Smooth muscle cell (in vitro differentiated cells): ENCODE measurements around the gene PRMT1. TPM values are rescaled to one million over a fixed set of nuclear protein-coding genes. Genes with fewer than 3 reads are reported as not detected.

Source experiments
- DNase-seq: peaks from one replicate; lab custom pipeline; 2025; ENCODE audit not compliant: unreplicated experiment; lab: John Stamatoyannopoulos, UW
- H2AFZ ChIP-seq: fragments of 200-600 bp; sonication (generic); 2 replicates; pipeline ENCODE4 v1.6.0; 2016; ENCODE audit warnings: antibody characterized with exemption, low read depth, mild to moderate bottlenecking
- H3F3A ChIP-seq: fragments of 200-600 bp; sonication (generic); 2 replicates; pipeline ENCODE4 v1.6.0; 2017; ENCODE audit warnings: antibody characterized with exemption, low read depth
- H3K27ac ChIP-seq: fragments of 200-600 bp; sonication (generic); 2 replicates; pipeline ENCODE4 v1.5.1; 2016; ENCODE audit warnings: low read depth, mild to moderate bottlenecking
- H3K27me3 ChIP-seq: fragments of 200-600 bp; sonication (generic); 2 replicates; pipeline ENCODE4 v1.6.1; 2016; ENCODE audit warnings: low read depth, mild to moderate bottlenecking
- H3K36me3 ChIP-seq: fragments of 200-600 bp; sonication (generic); 2 replicates; pipeline ENCODE4 v1.5.1; 2016; ENCODE audit warnings: low read depth
- H3K4me1 ChIP-seq: fragments of 200-600 bp; sonication (generic); 2 replicates; pipeline ENCODE4 v1.5.1; 2016; ENCODE audit warnings: low read depth
- H3K4me2 ChIP-seq: fragments of 200-600 bp; sonication (generic); 2 replicates; pipeline ENCODE4 v1.6.0; 2016; ENCODE audit warnings: mild to moderate bottlenecking
- H3K4me3 ChIP-seq: fragments of 200-600 bp; sonication (generic); 2 replicates; pipeline ENCODE4 v1.5.1; 2016; ENCODE audit warnings: mild to moderate bottlenecking
- H3K79me2 ChIP-seq: fragments of 200-600 bp; sonication (generic); 2 replicates; pipeline ENCODE4 v1.6.0; 2016; ENCODE audit warnings: low read depth, mild to moderate bottlenecking
- H3K9ac ChIP-seq: fragments of 200-600 bp; sonication (generic); 2 replicates; pipeline ENCODE4 v1.6.0; 2016; ENCODE audit warnings: low read depth
- H3K9me3 ChIP-seq: fragments of 200-600 bp; sonication (generic); replicated peaks from 2 replicates; pipeline ENCODE4 v1.5.1; 2016; ENCODE audit warnings: low read depth
- H4K20me1 ChIP-seq: fragments of 200-600 bp; sonication (generic); 2 replicates; pipeline ENCODE4 v1.6.0; 2016; ENCODE audit warnings: low read depth
- WGBS: methylation state at CpG from one replicate; pipeline ENCODE4 v1.1.7; 2016; ENCODE audit warnings: low lambda C conversion rate; 5-methylcytosine and 5-hydroxymethylcytosine counted together
- polyA plus RNA-seq: library from polyadenylated mRNA; unstranded; fragments of >200 nt; fragmentation: Nextera tagmentation; extraction: Ambion mirVana; gene quantifications from 2 replicates; pipeline ENCODE4 v1.2.1, GENCODE V29; 2016
- total RNA-seq: library from RNA; depleted of rRNA; stranded (reverse); fragments of >200 nt; gene quantifications from 2 replicates; pipeline ENCODE4 v1.2.3, GENCODE V29; 2014
- TF ChIP-seq, protein P1 (sequence below): fragments of 200-600 bp; sonication (generic); IDR thresholded peaks from 2 replicates; pipeline ENCODE4 v1.5.1; 2017; ENCODE audit warnings: borderline replicate concordance, mild to moderate bottlenecking, antibody characterized with exemption; ENCODE audit not compliant: insufficient read depth, poor library complexity, severe bottlenecking

PRMT1 gene
- total and polyA plus RNA-seq, 2 experiments from 2014 or later: 147 to 175 TPM

DNA sequence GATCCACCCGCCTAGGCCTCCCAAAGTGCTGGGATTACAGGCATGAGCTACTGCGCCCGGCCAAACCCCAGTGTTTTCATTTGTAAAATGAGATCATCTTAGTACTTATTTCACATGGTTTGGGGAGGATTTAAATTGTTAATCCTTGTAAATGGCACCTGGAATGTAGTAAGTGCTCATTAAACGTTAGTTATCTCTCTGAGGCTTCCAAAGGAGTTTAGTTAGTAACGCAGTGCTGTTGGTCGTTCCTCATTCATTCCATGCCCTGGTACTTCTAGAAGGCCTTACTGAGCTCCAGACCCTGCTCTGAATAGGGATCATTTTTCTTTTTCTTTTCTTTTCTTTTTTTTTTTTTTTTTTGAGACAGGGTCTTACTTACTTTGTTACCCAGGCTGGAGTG lies 19.0 kb downstream of the PRMT1 start:
- no peaks in the 10 kb centered on the region for H3K36me3 ChIP-seq
- TF ChIP-seq, protein P1, sequence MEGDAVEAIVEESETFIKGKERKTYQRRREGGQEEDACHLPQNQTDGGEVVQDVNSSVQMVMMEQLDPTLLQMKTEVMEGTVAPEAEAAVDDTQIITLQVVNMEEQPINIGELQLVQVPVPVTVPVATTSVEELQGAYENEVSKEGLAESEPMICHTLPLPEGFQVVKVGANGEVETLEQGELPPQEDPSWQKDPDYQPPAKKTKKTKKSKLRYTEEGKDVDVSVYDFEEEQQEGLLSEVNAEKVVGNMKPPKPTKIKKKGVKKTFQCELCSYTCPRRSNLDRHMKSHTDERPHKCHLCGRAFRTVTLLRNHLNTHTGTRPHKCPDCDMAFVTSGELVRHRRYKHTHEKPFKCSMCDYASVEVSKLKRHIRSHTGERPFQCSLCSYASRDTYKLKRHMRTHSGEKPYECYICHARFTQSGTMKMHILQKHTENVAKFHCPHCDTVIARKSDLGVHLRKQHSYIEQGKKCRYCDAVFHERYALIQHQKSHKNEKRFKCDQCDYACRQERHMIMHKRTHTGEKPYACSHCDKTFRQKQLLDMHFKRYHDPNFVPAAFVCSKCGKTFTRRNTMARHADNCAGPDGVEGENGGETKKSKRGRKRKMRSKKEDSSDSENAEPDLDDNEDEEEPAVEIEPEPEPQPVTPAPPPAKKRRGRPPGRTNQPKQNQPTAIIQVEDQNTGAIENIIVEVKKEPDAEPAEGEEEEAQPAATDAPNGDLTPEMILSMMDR: no peak
- no peaks in the 10 kb centered on the region for H3F3A ChIP-seq
- no peaks in the 10 kb centered on the region for H3K9me3 ChIP-seq
- whole genome bisulfite sequencing: 84% methylated on average over 6 of the region's 6 CpGs
- H3K79me2 ChIP-seq: no peaks in the 10 kb centered on the region
- H3K4me3 ChIP-seq: no peak overlapping the region
- no peak for DNase-seq
- H3K27me3 ChIP-seq: no peaks in the 10 kb centered on the region
- no peak overlapping the region for H3K9ac ChIP-seq
- H2AFZ ChIP-seq: no peak overlapping the region
- no peaks in the 10 kb centered on the region for H3K4me1 ChIP-seq
- no peaks in the 10 kb centered on the region for H4K20me1 ChIP-seq
- no peak overlapping the region for H3K4me2 ChIP-seq
- H3K27ac ChIP-seq: no peak overlapping the region

DNA sequence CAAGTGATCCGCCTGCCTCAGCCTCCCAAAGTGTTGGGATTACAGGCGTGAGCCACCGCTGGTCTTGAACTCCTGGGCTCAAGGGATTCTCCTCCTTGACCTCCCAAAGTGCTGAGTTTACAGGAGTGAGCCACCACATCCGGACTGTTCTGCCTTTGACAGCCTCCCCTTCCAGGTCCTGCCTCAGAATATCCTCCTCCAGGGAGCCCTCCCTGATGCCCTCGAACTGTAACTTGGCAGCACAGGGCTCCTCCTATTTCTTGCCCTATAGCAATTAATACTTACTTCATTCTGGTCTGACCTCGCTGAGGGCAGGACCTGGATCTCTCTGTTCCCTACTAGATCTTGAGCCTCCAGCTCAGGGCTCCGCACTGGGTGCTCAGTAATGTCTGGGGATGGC lies 19.8 kb downstream of the PRMT1 start:
- no peaks in the 10 kb centered on the region for H3F3A ChIP-seq
- no peaks in the 10 kb centered on the region for H3K27me3 ChIP-seq
- no peak overlapping the region for H3K9ac ChIP-seq
- H3K4me2 ChIP-seq: no peak overlapping the region
- H3K36me3 ChIP-seq: no peaks in the 10 kb centered on the region
- no peak overlapping the region for H3K27ac ChIP-seq
- TF ChIP-seq, protein P1: no peak
- 98% methylated on average over 7 of the region's 7 CpGs for WGBS
- no peaks in the 10 kb centered on the region for H3K9me3 ChIP-seq
- no peak overlapping the region for H2AFZ ChIP-seq
- no peaks in the 10 kb centered on the region for H3K4me1 ChIP-seq
- no peaks in the 10 kb centered on the region for H4K20me1 ChIP-seq
- no peaks in the 10 kb centered on the region for H3K79me2 ChIP-seq
- H3K4me3 ChIP-seq: no peak overlapping the region
- no peak for DNase-seq

DNA sequence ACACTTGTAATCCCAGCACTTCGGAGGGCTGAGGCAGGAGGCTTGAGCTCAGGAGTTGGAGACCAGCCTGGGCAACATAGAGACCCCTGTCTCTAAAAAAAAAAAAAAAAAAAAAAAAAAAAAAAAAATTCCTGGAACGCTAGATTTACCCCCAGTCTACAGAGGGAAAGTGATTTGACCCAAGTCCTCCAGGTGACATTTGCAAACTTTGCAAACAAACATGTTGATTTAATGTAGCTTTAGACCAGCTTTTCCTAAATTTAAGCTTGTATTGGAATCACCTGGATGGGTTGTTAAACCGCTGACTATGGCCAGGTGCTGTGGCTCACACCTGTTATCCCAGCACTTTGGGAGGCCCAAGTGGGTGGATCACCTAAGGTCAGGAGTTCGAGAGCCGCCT lies 22.3 kb downstream of the PRMT1 start:
- Histone ChIP-seq H3K4me3 (no peak overlapping the region), H3K27ac (no peak overlapping the region), H3K4me2 (no peak overlapping the region), H3K9ac (no peak overlapping the region), H3K27me3 (no peaks in the 10 kb centered on the region), H3K36me3 (no peaks in the 10 kb centered on the region), H3K4me1 (no peaks in the 10 kb centered on the region), H3F3A (no peaks in the 10 kb centered on the region), H2AFZ (no peak overlapping the region), H3K79me2 (no peaks in the 10 kb centered on the region), H3K9me3 (no peaks in the 10 kb centered on the region), H4K20me1 (no peaks in the 10 kb centered on the region)
- TF ChIP-seq, protein P1: no peak
- no peak for DNase-seq
- WGBS: 97% methylated on average over 5 of the region's 5 CpGs

DNA sequence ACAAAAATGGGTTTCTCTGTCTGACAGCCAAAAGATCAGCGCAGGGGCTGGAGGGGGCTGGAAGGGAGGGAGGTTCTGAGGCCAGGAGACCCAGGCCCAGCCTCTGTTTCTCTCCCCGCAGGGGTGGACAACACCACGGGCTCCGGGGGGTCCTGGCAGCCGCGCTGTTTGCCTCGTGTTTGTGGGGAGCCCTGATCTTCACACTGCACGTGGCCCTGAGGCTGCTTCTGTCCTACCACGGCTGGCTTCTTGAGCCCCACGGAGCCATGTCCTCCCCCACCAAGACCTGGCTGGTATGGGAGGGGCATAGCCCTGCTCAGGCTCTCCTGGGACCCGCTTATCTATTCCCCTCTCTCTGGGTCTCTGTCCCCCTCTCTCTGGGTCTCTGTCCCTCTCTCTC lies 23.5 kb downstream of the PRMT1 start:
- H3K4me2 ChIP-seq: no peak overlapping the region
- no peaks in the 10 kb centered on the region for H3K27me3 ChIP-seq
- H3K9ac ChIP-seq: no peak overlapping the region
- no peak overlapping the region for H2AFZ ChIP-seq
- no peaks in the 10 kb centered on the region for H3K9me3 ChIP-seq
- H3F3A ChIP-seq: no peaks in the 10 kb centered on the region
- no peak overlapping the region for H3K4me3 ChIP-seq
- TF ChIP-seq, protein P1: no peak
- no peaks in the 10 kb centered on the region for H3K79me2 ChIP-seq
- WGBS: 92% methylated on average over 11 of the region's 11 CpGs
- no peak overlapping the region for H3K27ac ChIP-seq
- no peak for DNase-seq
- H3K36me3 ChIP-seq: no peaks in the 10 kb centered on the region
- H3K4me1 ChIP-seq: no peaks in the 10 kb centered on the region
- no peaks in the 10 kb centered on the region for H4K20me1 ChIP-seq
